ENCODE results near the gene EXOC3. TPM values are rescaled to one million over a fixed set of nuclear protein-coding genes. Genes with fewer than 3 reads are reported as not detected.
A peak's percentile ranks its signal among the peaks of the same experiment; 100 is the strongest.

Gene EXOC3
- total RNA-seq, 2 experiments from 2014 or later = 49.9 to 54.5 TPM

DNA sequence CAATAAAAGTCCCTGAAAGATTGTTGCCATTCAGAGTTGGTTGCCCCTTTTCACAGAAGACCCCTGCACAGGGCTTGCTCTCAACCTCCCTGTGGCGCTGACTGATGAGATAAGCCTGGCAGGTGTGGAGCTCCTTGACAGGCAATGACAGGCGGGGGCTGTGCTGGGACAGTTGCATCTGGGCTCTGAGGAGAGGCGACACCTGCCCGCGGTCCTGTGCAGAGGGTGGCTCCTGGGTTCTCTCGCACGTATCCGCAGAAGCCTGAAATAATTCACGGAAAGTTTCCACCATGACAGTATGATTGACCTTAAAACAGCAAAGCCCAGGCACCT lies 19.8 kb upstream of the EXOC3 start:
- Mint-ChIP-seq H3K27me3 (peaks cover 10% of the 10 kb centered on the region), H3K4me1 (ENCODE audit: low read depth) (no peaks in the 10 kb centered on the region), H3K27ac (no peak overlapping the region), H3K9me3 (no peaks in the 10 kb centered on the region), H3K4me3 (no peak overlapping the region), H3K36me3 (no peaks in the 10 kb centered on the region)
- ChIA-PET CTCF (no interaction called here), POLR2A (no interaction called here)
- intact Hi-C loops (cut with micrococcal nuclease) = no loop called here
- DNase-seq = no peak

- POLR2A ChIA-PET = no interaction called here
- H3K27ac Mint-ChIP-seq = no peak overlapping the region
- no peaks in the 10 kb centered on the region for H3K36me3 Mint-ChIP-seq
- CTCF ChIA-PET = interaction anchor here (0.9 to 2.3 kb wide), 2 partner anchors 107 to 236 kb away, joined by 3 to 24 read pairs; no protein-coding TSS in a partner anchor
- DNase-seq = no peak
- H3K27me3 Mint-ChIP-seq = peaks cover 10% of the 10 kb centered on the region
- no peaks in the 10 kb centered on the region for H3K9me3 Mint-ChIP-seq
- no peak overlapping the region for H3K4me3 Mint-ChIP-seq
- intact Hi-C loops (cut with micrococcal nuclease) = no loop called here
- no peaks in the 10 kb centered on the region for H3K4me1 Mint-ChIP-seq (ENCODE audit: low read depth)
Observed at GRCh38 chr5:423626-424261, 19.2 kb upstream of the EXOC3 start.

DNA sequence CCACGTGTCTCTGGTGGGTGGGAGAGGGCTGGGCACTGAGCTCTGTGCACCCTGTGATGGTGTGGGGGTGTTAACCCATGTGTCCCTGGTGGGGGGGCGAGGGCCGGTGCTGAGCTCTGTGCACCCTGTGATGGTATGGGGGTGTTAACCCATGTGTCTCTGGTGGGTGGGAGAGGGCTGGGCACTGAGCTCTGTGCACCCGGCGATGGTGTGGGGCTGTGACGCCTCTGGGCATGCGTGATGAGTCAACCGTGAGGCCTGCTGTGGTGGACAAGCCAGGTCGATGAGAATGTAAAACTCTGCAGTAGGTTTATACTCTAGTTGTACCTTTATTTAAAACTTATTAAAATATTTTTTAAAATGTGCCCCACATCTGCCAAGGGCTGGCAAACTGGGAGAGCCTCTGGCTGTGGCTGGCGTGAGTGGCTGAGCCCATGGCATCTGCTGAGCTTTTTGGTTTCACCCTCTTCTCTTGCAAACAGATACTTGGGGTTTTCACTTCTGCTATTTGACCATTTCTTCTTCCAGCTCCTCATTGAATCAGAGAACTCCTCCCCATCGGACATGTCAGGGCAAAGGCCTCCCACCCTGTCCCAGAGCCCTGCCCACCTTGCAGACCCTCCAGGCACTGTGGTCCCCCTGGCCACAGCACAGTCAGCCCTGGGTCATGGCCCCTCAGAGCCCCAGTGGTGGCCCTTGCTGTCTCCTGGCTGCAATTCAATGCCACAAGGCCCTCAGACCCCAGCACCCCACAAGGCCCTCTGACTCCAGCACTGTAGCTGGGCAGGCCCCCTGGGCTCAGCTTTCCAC lies 18.5 kb upstream of the EXOC3 start:
- no peak for DNase-seq
- H3K36me3 Mint-ChIP-seq = no peaks in the 10 kb centered on the region
- intact Hi-C loops (cut with micrococcal nuclease) = loop anchor here (5.0 kb wide), 1 partner anchor 237 kb away; no protein-coding TSS in a partner anchor

DNA sequence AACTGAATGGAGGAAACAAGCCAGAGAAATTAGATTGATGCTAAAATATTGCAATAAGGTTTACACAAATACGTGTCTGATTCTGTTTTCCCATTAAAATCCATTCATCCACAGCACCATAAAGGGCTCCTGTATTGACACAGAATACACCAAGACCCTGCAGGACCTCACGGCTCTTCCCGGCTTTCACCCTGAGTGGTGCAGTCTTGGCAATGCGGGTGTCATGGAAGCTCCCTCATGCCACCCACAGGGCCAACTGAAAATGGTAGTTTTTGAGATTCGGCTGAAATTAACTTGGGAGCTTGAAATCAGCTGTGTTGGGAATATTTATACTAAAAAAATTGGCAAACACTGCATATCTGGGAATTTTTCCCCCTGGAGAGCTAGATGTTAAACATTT lies 17.3 kb upstream of the EXOC3 start:
- no peaks in the 10 kb centered on the region for H3K4me1 Mint-ChIP-seq (ENCODE audit: low read depth)
- no peak overlapping the region for H3K4me3 Mint-ChIP-seq
- CTCF ChIA-PET = interaction anchor here (0.6 to 2.3 kb wide), 6 partner anchors 21 to 237 kb away, joined by 3 to 24 read pairs (median 3); no protein-coding TSS in a partner anchor
- POLR2A ChIA-PET = no interaction called here
- no peaks in the 10 kb centered on the region for H3K36me3 Mint-ChIP-seq
- H3K27ac Mint-ChIP-seq = no peak overlapping the region
- DNase-seq = peak; percentile 40
- peaks cover 10% of the 10 kb centered on the region for H3K27me3 Mint-ChIP-seq
- H3K9me3 Mint-ChIP-seq = no peaks in the 10 kb centered on the region
- intact Hi-C loops (cut with micrococcal nuclease) = loop anchor here (5.0 kb wide), 1 partner anchor 238 kb away; no protein-coding TSS in a partner anchor

More for the DNA sequence above, 18.5 kb upstream of the EXOC3 start:
- H3K4me1 Mint-ChIP-seq (ENCODE audit: low read depth) = no peaks in the 10 kb centered on the region
- no peaks in the 10 kb centered on the region for H3K9me3 Mint-ChIP-seq
- H3K27me3 Mint-ChIP-seq = peaks cover 10% of the 10 kb centered on the region
- CTCF ChIA-PET = interaction anchor here (0.9 to 2.3 kb wide), 2 partner anchors 108 to 236 kb away, joined by 3 to 24 read pairs; no protein-coding TSS in a partner anchor
- no peak overlapping the region for H3K4me3 Mint-ChIP-seq
- no peak overlapping the region for H3K27ac Mint-ChIP-seq
- POLR2A ChIA-PET = no interaction called here

- no peak for DNase-seq
- no peaks in the 10 kb centered on the region for H3K4me1 Mint-ChIP-seq (ENCODE audit: low read depth)
- peaks cover 10% of the 10 kb centered on the region for H3K27me3 Mint-ChIP-seq
- ChIA-PET CTCF (interaction anchor here (0.6 to 2.3 kb wide), 6 partner anchors 20 to 238 kb away, joined by 3 to 24 read pairs (median 3); no protein-coding TSS in a partner anchor), POLR2A (no interaction called here)
- H3K9me3 Mint-ChIP-seq = no peaks in the 10 kb centered on the region
- H3K27ac Mint-ChIP-seq = no peak overlapping the region
- H3K4me3 Mint-ChIP-seq = no peak overlapping the region
- intact Hi-C loops (cut with micrococcal nuclease) = loop anchor here (5.0 kb wide), 1 partner anchor 239 kb away; no protein-coding TSS in a partner anchor
- H3K36me3 Mint-ChIP-seq = no peaks in the 10 kb centered on the region
Observed at GRCh38 chr5:426392-426976, 16.5 kb upstream of the EXOC3 start.

DNA sequence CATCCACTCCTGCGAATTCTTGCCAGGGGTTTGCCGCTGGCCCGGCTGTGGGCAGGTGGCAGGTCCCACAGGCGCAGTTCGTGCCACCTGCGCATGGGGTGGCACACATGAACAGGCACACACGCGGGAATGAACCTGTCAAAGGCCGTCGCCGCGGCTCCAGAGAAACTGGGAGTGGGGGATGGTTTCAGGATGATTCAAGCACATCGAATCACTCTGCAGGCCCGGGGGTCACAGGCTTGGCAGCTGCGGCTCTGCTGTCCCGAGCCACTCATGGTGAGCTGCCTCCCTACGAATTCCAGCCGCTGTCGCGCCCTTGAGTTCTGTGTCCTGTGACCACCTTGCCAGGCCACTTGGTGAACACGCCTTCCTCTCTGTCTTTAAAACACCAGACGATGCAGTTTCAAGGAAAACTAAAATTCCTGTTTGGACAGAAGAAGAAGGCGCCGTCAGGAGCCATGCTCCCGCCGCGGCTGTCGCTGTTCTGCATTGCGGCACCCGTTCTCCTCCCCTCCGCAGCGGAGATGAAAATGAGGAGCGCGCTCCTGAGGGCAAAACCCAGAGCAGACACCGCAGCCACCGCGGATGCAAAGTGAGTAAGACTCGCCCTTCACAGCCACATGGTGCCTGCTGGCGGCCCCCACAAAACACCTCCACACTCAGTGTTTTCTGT lies 15.4 kb upstream of the EXOC3 start:
- Mint-ChIP-seq H3K36me3 (peaks cover 2% of the 10 kb centered on the region), H3K9me3 (no peaks in the 10 kb centered on the region), H3K27me3 (peaks cover 15% of the 10 kb centered on the region), H3K4me1 (ENCODE audit: low read depth) (no peaks in the 10 kb centered on the region), H3K4me3 (no peak overlapping the region), H3K27ac (no peak overlapping the region)
- intact Hi-C loops (cut with micrococcal nuclease) = loop anchor here (5.0 kb wide), 1 partner anchor 240 kb away; no protein-coding TSS in a partner anchor
- no peak for DNase-seq
- ChIA-PET POLR2A (interaction anchor here (1.0 kb wide), 1 partner anchor 111 kb away, joined by 3 read pairs; no protein-coding TSS in a partner anchor), CTCF (interaction anchor here (0.9 to 1.5 kb wide), 2 partner anchors 19 to 111 kb away, joined by 5 to 7 read pairs; no protein-coding TSS in a partner anchor)

DNA sequence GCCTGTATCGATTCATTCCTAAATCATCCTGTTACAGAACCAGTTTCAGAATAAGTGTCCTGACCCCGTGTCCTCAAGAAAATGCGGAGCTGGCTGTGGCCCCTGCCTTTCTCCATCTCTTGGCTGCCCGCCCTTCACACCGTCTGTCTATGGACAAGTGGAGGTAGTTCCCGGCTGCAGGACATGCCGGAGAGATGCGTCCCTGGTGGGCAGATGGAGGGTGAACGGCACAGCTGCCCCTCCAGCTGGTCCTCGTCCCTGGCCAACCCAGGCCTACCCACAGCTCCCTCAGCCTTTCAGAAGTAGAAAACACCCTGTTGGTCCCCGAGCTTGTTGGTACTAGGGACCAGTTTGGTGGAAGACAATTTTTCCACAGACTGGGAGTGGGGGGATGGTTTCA lies 14.8 kb upstream of the EXOC3 start:
- Mint-ChIP-seq H3K27ac (no peak overlapping the region), H3K4me1 (ENCODE audit: low read depth) (no peaks in the 10 kb centered on the region), H3K27me3 (peaks cover 16% of the 10 kb centered on the region), H3K4me3 (no peak overlapping the region), H3K9me3 (no peaks in the 10 kb centered on the region), H3K36me3 (peaks cover 2% of the 10 kb centered on the region)
- intact Hi-C loops (cut with micrococcal nuclease) = loop anchor here (5.0 kb wide), 1 partner anchor 241 kb away; no protein-coding TSS in a partner anchor
- ChIA-PET POLR2A (interaction anchor here (1.0 kb wide), 1 partner anchor 111 kb away, joined by 3 read pairs; no protein-coding TSS in a partner anchor), CTCF (interaction anchor here (0.9 to 1.5 kb wide), 3 partner anchors 18 to 240 kb away, joined by 4 to 7 read pairs (median 5); no protein-coding TSS in a partner anchor)
- DNase-seq = no peak

- Mint-ChIP-seq H3K4me1 (ENCODE audit: low read depth) (no peaks in the 10 kb centered on the region), H3K36me3 (peaks cover 2% of the 10 kb centered on the region), H3K9me3 (no peaks in the 10 kb centered on the region), H3K4me3 (no peak overlapping the region), H3K27me3 (peaks cover 16% of the 10 kb centered on the region), H3K27ac (no peak overlapping the region)
- DNase-seq = no peak
- intact Hi-C loops (cut with micrococcal nuclease) = loop anchor here (5.0 kb wide), 1 partner anchor 242 kb away; no protein-coding TSS in a partner anchor
- ChIA-PET CTCF (interaction anchor here (0.9 to 1.5 kb wide), 3 partner anchors 18 to 240 kb away, joined by 4 to 7 read pairs (median 5); no protein-coding TSS in a partner anchor), POLR2A (no interaction called here)
Observed at GRCh38 chr5:428754-429452, 14.1 kb upstream of the EXOC3 start.

- Mint-ChIP-seq H3K36me3 (peaks cover 2% of the 10 kb centered on the region), H3K27ac (no peak overlapping the region), H3K27me3 (peaks cover 16% of the 10 kb centered on the region), H3K4me1 (ENCODE audit: low read depth) (no peaks in the 10 kb centered on the region), H3K4me3 (no peak overlapping the region), H3K9me3 (no peaks in the 10 kb centered on the region)
- intact Hi-C loops (cut with micrococcal nuclease) = loop anchor here (5.0 kb wide), 1 partner anchor 242 kb away; no protein-coding TSS in a partner anchor
- CTCF ChIA-PET = interaction anchor here (1.2 to 3.0 kb wide), 4 partner anchors 10 to 242 kb away, joined by 3 to 19 read pairs (median 4); no protein-coding TSS in a partner anchor
- POLR2A ChIA-PET = no interaction called here
- no peak for DNase-seq
Observed at GRCh38 chr5:429453-430188, 13.4 kb upstream of the EXOC3 start.

- ChIA-PET CTCF (interaction anchor here (1.0 to 3.3 kb wide), 6 partner anchors 9 to 243 kb away, joined by 3 to 19 read pairs (median 4); no protein-coding TSS in a partner anchor), POLR2A (no interaction called here)
- peaks cover 16% of the 10 kb centered on the region for H3K27me3 Mint-ChIP-seq
- H3K36me3 Mint-ChIP-seq = peaks cover 2% of the 10 kb centered on the region
- H3K4me3 Mint-ChIP-seq = no peak overlapping the region
- intact Hi-C loops (cut with micrococcal nuclease) = no loop called here
- H3K27ac Mint-ChIP-seq = no peak overlapping the region
- no peaks in the 10 kb centered on the region for H3K9me3 Mint-ChIP-seq
- no peak for DNase-seq
- no peaks in the 10 kb centered on the region for H3K4me1 Mint-ChIP-seq (ENCODE audit: low read depth)
Observed at GRCh38 chr5:430214-430925, 12.6 kb upstream of the EXOC3 start.
